Panc1 (cell line): ENCODE results near the gene PDE1C. TPM values are rescaled to one million over a fixed set of nuclear protein-coding genes. Genes with fewer than 3 reads are reported as not detected.

Experiments
- ATAC-seq: fragments of 200-7000 bp; cut with Tn5 transposase; 2 replicates; pipeline ENCODE4 v1.9.1; 2020; ENCODE audit warnings: mild to moderate bottlenecking, moderate library complexity
- BruUV-seq: library from RNA; stranded (reverse); fragments of 400-500 nt; replicated peaks from 2 replicates; lab custom pipeline; 2021; lab: Mats Ljungman, UMichigan
- CTCF ChIA-PET: fragments of 300-600 bp; sonication (Branson Sonifier 250); formaldehyde crosslinking; loops from one replicate; lab custom pipeline; 2022; ENCODE audit warnings: antibody characterized with exemption; lab: Charles Lee
- POLR2A ChIA-PET: fragments of 300-600 bp; sonication (Branson Sonifier 250); formaldehyde crosslinking; loops from one replicate; lab custom pipeline; 2022; ENCODE audit warnings: antibody characterized with exemption; lab: Charles Lee
- DNase-seq: peaks from one replicate; pipeline ENCODE4 v3.0.0-alpha.2; 2010; ENCODE audit warnings: low read depth, low spot score
- H3K27ac ChIP-seq: 2 replicates; pipeline ENCODE4 v1.5.1; 2011; ENCODE audit warnings: mild to moderate bottlenecking, low read length, inconsistent platforms
- H3K27me3 ChIP-seq: fragments of 200-500 bp; sonication (Bioruptor generic); 2 replicates; pipeline ENCODE4 v1.6.0; 2014; ENCODE audit warnings: low read length, inconsistent platforms; ENCODE audit not compliant: control insufficient read depth, insufficient read depth
- H3K36me3 ChIP-seq: fragments of 200-500 bp; sonication (Bioruptor generic); 2 replicates; pipeline ENCODE4 v1.5.1; 2014; ENCODE audit warnings: inconsistent platforms, mild to moderate bottlenecking, low read length, moderate library complexity; ENCODE audit not compliant: control insufficient read depth, insufficient read depth
- H3K4me1 ChIP-seq: 2 replicates; pipeline ENCODE4 v1.5.1; 2011; ENCODE audit warnings: inconsistent platforms, mild to moderate bottlenecking, low read length, moderate library complexity; ENCODE audit not compliant: control insufficient read depth, insufficient read depth
- H3K4me3 ChIP-seq, 2 experiments: 2 replicates each; pipeline ENCODE4 v1.5.1; 2011 to 2012; ENCODE audit warnings: low read depth in 2 of 2, low read length in 2 of 2, mild to moderate bottlenecking in 2 of 2, inconsistent platforms in 1 of 2, moderate library complexity in 1 of 2
- H3K9me3 ChIP-seq: fragments of 200-500 bp; sonication (Bioruptor generic); 2 replicates; pipeline ENCODE4 v1.5.1; 2014; ENCODE audit warnings: low read depth, mild to moderate bottlenecking, inconsistent platforms, low read length, moderate library complexity; ENCODE audit not compliant: control insufficient read depth, insufficient read depth
- POLR2AphosphoS5 ChIP-seq: IDR thresholded peaks from 2 replicates; pipeline ENCODE4 v1.6.1; 2012; ENCODE audit warnings: mild to moderate bottlenecking, low read depth, low read length, moderate library complexity
- SIN3A ChIP-seq: IDR thresholded peaks from 2 replicates; pipeline ENCODE4 v1.6.1; 2012; ENCODE audit warnings: low read depth, mild to moderate bottlenecking, low read length, moderate library complexity, borderline replicate concordance; ENCODE audit not compliant: insufficient read depth
- TCF7L2 ChIP-seq: IDR thresholded peaks from 2 replicates; pipeline ENCODE4 v1.6.1; 2011; ENCODE audit warnings: mild to moderate bottlenecking, low read depth, low read length, inconsistent platforms
- in situ Hi-C: cut with HindIII; loops from 2 replicates; pipeline ENCODE4 v1.10.0; 2016; ENCODE audit warnings: low sequenced_read_pairs, low pct_unique_long_range_greater_than_20kb
- intact Hi-C: fragments of 100-400 bp; cut with micrococcal nuclease; formaldehyde crosslinking; loops from one replicate; pipeline ENCODE4 v1.10.0; 2022; ENCODE audit not compliant: unreplicated experiment
- total RNA-seq: library from RNA; stranded (reverse); gene quantifications from one replicate; pipeline ENCODE4 v1.2.1, GENCODE V29; 2021; ENCODE audit not compliant: unreplicated experiment
- TF ChIP-seq, protein P1 (sequence below), 2 experiments: IDR thresholded peaks; 2 replicates each; pipeline ENCODE4 v1.6.1; 2011 to 2012; ENCODE audit warnings: low read depth in 2 of 2, control low read depth in 1 of 2, low read length in 1 of 2, mild to moderate bottlenecking in 1 of 2, moderate library complexity in 1 of 2; ENCODE audit not compliant: insufficient read depth in 1 of 2
- TF ChIP-seq, protein P2 (sequence below): fragments of 450-650 bp; IDR thresholded peaks from 2 replicates; pipeline ENCODE4 v1.5.1; 2017; ENCODE audit warnings: mild to moderate bottlenecking

PDE1C gene
- total RNA-seq, 1 experiment from 2014 or later, result not detected

DNA sequence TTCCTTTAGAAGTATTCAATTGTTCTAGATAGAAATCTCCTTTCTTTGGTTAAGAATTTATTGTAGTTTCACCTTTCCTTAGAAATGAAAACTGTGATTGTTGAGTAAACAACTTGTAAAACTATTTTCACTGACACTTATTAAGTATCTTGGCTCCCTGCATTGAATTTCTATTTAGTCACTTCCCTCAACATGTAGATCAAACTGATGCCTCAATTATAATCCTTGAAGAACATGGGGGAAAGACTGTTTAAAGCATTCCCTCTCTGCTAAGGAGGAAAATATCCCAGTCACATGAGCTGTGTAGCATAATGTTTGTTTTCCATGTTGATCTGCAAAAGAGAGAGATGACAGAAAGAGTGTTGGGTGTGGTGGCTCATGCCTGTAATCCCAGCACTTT is 99.7 kb downstream of the PDE1C start:
- H3K4me3 ChIP-seq, result no peak overlapping the region
- TF ChIP-seq, protein P1, sequence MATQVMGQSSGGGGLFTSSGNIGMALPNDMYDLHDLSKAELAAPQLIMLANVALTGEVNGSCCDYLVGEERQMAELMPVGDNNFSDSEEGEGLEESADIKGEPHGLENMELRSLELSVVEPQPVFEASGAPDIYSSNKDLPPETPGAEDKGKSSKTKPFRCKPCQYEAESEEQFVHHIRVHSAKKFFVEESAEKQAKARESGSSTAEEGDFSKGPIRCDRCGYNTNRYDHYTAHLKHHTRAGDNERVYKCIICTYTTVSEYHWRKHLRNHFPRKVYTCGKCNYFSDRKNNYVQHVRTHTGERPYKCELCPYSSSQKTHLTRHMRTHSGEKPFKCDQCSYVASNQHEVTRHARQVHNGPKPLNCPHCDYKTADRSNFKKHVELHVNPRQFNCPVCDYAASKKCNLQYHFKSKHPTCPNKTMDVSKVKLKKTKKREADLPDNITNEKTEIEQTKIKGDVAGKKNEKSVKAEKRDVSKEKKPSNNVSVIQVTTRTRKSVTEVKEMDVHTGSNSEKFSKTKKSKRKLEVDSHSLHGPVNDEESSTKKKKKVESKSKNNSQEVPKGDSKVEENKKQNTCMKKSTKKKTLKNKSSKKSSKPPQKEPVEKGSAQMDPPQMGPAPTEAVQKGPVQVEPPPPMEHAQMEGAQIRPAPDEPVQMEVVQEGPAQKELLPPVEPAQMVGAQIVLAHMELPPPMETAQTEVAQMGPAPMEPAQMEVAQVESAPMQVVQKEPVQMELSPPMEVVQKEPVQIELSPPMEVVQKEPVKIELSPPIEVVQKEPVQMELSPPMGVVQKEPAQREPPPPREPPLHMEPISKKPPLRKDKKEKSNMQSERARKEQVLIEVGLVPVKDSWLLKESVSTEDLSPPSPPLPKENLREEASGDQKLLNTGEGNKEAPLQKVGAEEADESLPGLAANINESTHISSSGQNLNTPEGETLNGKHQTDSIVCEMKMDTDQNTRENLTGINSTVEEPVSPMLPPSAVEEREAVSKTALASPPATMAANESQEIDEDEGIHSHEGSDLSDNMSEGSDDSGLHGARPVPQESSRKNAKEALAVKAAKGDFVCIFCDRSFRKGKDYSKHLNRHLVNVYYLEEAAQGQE (IDR thresholded peaks at IDR 0.05; ENCODE audit: insufficient read depth in 1 of 2, low read depth in 2 of 2, low read length in 1 of 2), result no peak
- TF ChIP-seq TCF7L2 (no peak), SIN3A (no peak), POLR2AphosphoS5 (no peak)
- TF ChIP-seq, protein P2, sequence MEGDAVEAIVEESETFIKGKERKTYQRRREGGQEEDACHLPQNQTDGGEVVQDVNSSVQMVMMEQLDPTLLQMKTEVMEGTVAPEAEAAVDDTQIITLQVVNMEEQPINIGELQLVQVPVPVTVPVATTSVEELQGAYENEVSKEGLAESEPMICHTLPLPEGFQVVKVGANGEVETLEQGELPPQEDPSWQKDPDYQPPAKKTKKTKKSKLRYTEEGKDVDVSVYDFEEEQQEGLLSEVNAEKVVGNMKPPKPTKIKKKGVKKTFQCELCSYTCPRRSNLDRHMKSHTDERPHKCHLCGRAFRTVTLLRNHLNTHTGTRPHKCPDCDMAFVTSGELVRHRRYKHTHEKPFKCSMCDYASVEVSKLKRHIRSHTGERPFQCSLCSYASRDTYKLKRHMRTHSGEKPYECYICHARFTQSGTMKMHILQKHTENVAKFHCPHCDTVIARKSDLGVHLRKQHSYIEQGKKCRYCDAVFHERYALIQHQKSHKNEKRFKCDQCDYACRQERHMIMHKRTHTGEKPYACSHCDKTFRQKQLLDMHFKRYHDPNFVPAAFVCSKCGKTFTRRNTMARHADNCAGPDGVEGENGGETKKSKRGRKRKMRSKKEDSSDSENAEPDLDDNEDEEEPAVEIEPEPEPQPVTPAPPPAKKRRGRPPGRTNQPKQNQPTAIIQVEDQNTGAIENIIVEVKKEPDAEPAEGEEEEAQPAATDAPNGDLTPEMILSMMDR, result no peak
- CTCF ChIA-PET, result no interaction called here
- H3K36me3 ChIP-seq, result no peaks in the 10 kb centered on the region
- H3K27ac ChIP-seq, result no peak overlapping the region
- in situ Hi-C loops, result no loop called here
- no peaks in the 10 kb centered on the region for H3K9me3 ChIP-seq
- POLR2A ChIA-PET, result no interaction called here
- no peaks in the 10 kb centered on the region for H3K27me3 ChIP-seq
- DNase-seq (no peak), ATAC-seq (no peak)
- no peaks in the 10 kb centered on the region for H3K4me1 ChIP-seq
- intact Hi-C loops, result no loop called here
- BruUV-seq, result no TSS peak

DNA sequence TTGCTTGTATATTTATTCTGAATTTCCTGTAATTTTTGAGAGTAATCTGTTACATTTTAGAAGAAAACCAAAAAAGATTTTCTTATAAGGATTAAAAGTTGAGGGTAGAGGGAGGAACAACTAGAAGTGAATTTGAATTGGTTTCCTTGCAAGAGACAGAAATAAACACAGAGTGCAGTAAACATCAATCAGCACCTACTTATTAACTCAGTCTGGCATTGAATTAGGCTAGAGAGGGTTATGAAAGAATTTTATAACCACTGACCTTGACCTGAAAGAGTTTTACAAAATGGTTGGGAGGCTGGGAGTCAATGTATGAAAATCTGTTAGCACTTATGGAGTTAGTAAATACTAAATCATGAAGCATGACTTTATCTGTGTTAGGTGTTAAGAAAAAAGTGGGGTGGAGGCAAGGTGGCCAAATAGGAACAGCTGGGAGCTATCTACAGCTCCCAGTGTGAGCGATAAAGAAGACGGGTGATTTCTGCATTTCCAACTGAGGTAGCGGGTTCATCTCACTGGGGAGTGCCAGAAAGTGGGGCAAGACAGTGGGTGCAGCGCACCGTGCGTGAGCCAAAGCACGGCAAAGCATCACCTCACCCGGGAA is 106.5 kb downstream of the PDE1C start:
- ATAC-seq (no peak), DNase-seq (no peak)
- H3K36me3 ChIP-seq, result no peaks in the 10 kb centered on the region
- no peaks in the 10 kb centered on the region for H3K27me3 ChIP-seq
- POLR2A ChIA-PET, result no interaction called here
- H3K27ac ChIP-seq, result no peak overlapping the region
- in situ Hi-C loops (no loop called here), intact Hi-C loops (no loop called here)
- no peak overlapping the region for H3K4me3 ChIP-seq
- H3K4me1 ChIP-seq, result no peaks in the 10 kb centered on the region
- no TSS peak for BruUV-seq
- H3K9me3 ChIP-seq, result no peaks in the 10 kb centered on the region
- CTCF ChIA-PET, result no interaction called here
- TF ChIP-seq TCF7L2, result no peak
- TF ChIP-seq, protein P2, result no peak
- TF ChIP-seq SIN3A, result no peak
- TF ChIP-seq, protein P1 (IDR thresholded peaks at IDR 0.05; ENCODE audit: insufficient read depth in 1 of 2, low read depth in 2 of 2, low read length in 1 of 2), result no peak
- TF ChIP-seq POLR2AphosphoS5, result no peak
